ENCODE results near the gene HDHD3.
"Not testable (repeated sequence)": the region's sequence is repeated elsewhere in the genome, so short reads cannot be mapped to it uniquely, and the experiment has no call there.

The HDHD3 gene

DNA sequence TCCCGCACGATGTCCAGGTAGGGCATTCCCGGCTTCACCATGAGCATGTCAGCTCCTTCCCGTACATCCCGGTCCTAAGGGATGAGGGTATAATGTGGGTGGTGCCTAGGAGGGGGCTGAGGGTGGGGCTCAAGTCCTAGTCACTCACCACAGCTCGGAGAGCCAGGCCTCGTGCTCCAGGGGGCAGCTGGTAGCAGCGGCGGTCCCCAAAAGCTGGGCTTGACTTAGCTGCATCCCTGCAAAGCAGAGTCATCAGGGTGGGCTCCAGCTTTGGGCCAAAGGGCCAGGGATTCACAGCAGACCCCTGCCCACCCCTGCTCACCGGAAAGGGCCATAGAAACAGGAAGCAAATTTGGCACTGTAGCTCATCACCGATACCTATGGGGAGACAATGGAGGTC lies 12.7 kb upstream of the HDHD3 start:
- no peak for DNase-seq (ENCODE audit: low read depth in 2 of 2)

DNA sequence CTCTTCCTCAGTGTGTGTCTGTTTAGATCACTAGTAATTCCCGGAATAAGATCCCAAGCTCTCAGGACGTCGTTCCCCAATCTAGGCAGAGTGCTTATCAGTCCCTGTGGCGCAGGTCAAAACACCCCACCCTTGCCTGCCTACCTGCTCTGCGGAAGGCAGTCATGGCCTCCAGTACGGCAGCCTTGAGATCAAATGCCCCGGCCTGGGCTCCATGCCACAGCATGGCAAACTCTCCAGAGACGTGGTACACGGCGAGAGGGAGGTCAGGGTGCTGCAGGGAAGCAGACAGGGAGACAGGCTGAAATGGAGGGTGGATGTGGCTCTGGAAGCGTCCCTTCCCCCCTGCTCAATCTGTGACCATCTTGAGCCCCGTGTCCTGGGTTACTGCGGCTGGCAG lies 12.0 kb upstream of the HDHD3 start:
- DNase-seq (ENCODE audit: low read depth in 2 of 2), result no peak

- no peak for DNase-seq (ENCODE audit: low read depth in 2 of 2)
These were observed 10.9 kb upstream of the HDHD3 start for GRCh38 chr9:113387560-113388230.

DNA sequence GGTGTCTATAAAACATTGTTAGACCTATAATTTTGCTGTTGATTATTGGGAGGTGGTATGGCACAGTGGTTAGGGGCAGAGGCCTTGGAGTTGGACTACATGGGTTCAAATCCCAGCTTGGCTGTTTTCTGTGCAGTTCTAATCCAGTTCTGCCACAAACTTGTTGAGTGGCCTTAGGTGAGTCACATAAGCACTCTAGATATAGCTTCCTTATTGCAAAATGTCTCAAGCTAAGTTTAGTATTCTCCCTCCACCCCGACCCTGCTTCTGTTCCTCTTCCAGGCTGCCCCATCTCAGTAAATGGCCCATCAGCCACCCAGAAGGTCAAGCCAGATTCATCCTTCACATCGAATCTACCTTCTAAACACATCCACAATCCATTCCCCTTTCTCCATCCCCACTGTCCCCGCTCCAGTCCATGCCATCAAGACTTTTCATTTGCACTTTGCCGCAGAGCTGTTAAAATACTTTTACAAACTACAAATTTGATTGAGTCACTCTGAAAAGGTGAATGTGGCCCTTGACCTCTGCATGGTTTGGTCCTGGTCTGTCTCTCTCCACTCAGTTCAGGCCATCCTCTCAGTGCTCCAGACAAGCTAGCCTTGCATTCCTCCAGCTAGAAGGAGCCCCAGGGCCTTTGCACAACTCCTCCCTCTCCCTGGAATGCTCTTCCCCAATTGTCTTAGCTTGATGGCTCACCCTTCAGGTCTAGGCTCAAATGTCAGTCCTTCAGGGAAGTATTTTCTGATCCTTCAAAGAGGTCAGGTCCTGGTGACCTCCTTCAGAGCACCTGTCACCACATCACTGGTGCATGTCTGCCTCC lies 10.0 kb upstream of the HDHD3 start:
- DNase-seq (ENCODE audit: low read depth in 2 of 2), result no peak

DNA sequence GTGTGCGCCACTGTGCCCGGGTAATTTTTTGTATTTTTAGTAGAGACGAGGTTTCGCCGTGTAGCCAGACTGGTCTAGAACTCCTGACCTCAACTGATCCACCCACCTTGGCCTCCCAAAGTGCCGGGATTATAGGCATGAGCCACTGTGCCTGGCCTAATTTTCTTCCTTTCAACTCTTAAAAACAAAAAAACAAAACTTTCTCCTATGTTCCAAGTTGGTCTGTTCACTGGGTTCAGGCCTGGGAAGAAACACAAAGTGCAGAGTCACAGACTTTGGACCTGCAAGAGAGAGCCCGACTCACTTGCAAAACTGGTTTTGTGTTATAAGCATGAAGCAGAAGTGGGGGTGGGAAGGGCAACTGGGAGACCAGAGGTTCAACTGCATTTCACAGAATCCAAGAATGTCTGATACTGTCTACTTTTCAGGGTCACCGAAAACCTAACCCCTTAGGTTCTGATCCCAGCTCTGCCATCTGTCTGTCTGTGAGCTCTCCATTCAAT lies 5.2 kb upstream of the HDHD3 start:
- DNase-seq (ENCODE audit: low read depth in 2 of 2), result no peak

DNA sequence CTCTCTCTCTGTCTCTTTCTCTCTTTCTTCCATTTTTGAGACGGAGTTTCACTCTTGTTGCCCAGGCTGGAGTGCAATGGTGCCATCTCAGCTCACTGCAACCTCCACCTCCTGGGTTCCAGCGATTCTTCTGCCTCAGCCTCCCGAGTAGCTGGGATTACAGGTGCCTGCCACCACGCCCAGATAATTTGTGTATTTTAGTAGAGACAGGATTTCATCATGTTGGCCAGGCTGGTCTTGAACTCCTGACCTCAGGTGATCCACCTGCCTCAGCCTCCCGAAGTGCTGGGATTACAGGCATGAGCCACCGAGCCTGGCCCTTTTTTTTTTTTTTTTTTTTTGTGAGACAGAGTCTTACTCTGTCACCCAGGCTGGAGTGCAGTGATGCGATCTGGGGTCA lies 4.7 kb upstream of the HDHD3 start:
- not testable (repeated sequence) for DNase-seq (ENCODE audit: low read depth in 2 of 2)

- no peak for DNase-seq (ENCODE audit: low read depth in 2 of 2)
These were observed 4.1 kb upstream of the HDHD3 start for GRCh38 chr9:113380869-113381378.

GRCh38 chr9:113379829-113380210 lies 3.0 kb upstream of the HDHD3 start:
- not testable (repeated sequence) for DNase-seq (ENCODE audit: low read depth in 2 of 2)

DNA sequence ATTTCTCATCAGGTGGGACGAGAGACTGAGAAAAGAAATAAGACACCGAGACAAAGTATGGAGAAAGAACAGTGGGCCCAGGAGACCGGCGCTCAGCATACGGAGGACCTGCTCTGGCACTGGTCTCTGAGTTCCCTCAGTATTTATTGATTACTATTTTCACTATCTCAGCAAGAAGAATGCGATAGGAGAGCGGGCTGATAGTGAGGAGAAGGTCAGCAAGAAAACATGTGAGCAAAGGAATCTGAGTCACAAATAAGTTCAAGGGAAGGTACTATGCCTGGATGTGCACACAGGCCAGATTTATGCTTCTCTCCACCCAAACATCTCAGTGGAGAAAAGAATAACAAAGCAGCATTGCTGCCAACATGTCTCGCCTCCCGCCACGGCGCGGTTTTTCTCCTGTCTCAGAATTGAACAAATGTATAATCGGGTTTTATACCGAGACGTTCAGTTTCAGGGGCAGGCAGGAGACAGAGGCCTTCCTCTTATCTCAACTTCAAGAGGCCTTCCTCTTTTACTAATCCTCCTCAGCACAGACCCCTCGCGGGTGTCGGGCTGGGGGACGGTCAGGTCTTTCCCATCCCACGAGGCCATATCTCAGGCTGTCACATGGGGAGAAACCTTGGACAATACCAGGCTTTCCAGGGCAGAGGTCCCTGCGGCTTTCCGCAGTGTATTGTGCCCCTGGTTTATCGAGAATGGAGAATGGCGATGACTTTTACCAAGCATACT lies 2.5 kb upstream of the HDHD3 start:
- DNase-seq (ENCODE audit: low read depth in 2 of 2), result not testable (repeated sequence)

DNA sequence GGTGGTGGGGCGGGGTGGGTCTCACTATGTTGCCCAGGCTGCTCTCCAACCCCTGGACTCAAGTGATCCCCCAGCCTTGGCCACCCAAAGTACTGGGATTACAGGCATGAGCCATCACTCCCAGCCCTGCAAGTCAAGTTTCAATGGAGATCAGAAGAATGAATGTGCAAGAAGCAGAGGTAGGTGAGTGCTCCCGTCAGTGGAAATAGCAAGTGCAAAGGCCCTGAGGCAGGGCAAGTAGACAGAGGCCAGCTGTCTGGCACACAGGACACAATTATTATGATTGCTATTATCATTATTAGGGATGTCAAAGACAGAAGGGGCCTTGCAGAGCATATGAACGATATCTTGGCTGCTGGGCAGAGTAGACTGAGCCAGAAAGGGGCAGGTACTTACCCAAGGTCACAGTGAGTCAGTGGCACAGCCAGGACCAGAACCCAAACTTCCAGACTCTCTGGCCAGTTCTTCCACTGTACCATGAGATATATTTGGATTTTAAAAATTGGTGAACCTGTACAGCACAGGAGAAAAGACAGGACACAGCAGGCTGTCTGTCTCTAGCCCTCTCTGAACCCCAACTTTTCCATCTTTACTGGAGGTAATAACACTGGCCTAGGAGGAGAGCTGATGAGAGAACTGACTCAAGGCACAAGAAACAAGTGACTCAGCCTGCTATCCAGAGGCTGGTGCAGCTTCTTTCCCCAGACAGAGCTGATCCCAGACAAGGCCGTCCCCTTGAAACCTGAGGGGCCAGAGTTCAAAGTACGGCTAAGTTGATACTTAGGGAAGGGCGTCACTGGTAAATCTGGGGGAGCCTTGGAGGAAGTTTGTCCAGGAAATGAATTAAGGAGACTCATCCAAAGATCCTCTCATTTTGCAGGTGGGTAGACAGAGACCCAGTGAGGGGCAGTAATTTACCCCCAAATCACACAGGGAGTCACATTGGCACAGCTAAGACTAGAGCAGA lies 1.4 kb downstream of the HDHD3 start:
- no peak for DNase-seq (ENCODE audit: low read depth in 2 of 2)

- no peak for DNase-seq (ENCODE audit: low read depth in 2 of 2)
These were observed 3.0 kb downstream of the HDHD3 start for GRCh38 chr9:113373676-113374392.

GRCh38 chr9:113373256-113373655 lies 3.5 kb downstream of the HDHD3 start:
- DNase-seq (ENCODE audit: low read depth in 2 of 2), result no peak

DNA sequence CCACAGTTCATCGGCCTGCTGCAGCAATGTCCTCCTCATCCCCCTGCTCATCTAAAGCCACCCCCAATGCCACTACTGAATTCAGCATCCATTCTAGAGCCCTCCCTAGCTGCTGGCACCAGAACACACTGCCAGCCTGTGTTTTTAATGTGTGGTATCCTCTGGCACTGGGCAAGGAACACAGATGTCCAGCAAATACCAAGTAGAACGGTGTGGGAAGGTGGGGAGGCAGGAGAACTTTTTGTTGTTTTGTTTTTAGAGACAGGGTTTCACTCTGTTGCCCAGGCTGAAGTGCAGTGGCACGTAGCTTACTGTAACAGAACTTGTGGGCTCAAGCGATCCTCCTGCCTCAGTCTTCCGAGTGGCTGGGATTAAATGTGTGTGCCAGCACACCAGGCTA lies 4.7 kb downstream of the HDHD3 start:
- DNase-seq (ENCODE audit: low read depth in 2 of 2), result no peak

GRCh38 chr9:113370806-113371325 lies 5.9 kb downstream of the HDHD3 start:
- no peak for DNase-seq (ENCODE audit: low read depth in 2 of 2)

DNA sequence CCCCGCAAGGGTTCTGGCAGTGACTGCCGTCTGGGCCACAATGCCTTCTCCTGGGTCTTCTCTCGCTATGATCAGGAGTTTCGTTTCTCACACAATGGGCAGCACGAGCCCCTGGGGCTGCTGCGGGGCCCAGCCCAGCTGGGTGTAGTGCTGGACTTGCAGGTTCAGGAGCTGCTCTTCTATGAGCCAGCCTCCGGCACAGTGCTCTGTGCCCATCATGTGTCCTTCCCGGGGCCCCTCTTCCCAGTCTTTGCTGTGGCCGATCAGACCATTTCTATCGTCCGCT lies 7.0 kb downstream of the HDHD3 start:
- no peak for DNase-seq (ENCODE audit: low read depth in 2 of 2)

- DNase-seq (ENCODE audit: low read depth in 2 of 2), result no peak
These were observed 7.6 kb downstream of the HDHD3 start for GRCh38 chr9:113368982-113369854.

GRCh38 chr9:113368348-113368981 lies 8.3 kb downstream of the HDHD3 start:
- no peak for DNase-seq (ENCODE audit: low read depth in 2 of 2)

DNA sequence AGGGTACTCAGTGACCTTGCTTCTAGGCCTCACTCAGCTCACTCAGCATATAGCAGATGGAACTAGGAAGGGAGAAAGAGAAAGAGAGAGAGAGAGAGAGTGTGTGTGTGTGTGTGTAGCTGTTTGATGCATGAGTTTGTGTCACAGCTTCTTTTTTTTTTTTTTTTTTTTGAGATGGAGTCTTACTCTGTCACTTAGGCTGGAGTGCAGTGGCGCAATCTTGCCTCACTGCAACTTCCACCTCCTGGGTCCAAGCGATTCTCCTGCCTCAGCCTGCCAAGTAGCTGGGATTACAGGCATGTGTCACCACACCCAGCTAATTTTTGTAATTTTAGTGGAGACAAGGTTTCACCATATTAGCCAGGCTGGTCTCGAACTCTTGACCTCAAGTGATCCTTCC lies 11.1 kb downstream of the HDHD3 start:
- not testable (repeated sequence) for DNase-seq (ENCODE audit: low read depth in 2 of 2)

DNA sequence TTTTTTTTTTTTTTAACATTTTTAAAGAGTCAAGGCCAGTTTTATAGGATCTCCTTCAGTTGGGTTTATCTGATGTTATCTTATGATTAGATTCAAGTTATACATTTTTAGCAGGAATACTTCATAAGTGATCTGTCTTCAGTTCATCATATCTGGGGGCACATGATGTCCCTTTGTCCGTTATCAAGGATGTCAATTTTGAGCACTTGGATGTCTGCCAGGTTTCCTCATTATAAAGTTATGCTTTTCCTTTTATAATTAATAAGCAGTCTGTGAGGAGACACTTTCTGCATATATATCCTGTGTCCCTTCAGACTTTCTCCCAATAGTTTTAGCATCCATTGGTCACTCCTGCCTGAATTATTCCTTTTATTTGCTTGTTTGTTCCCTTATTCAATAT lies 11.8 kb downstream of the HDHD3 start:
- no peak for DNase-seq (ENCODE audit: low read depth in 2 of 2)

Data from activated CD4-positive, alpha-beta T cell treated with anti-CD3 and anti-CD28 coated beads for 24 hours (primary cell).